Measurements from ENCODE around the gene CRK. TPM values are rescaled to one million over a fixed set of nuclear protein-coding genes. Genes with fewer than 3 reads are reported as not detected.
A peak's percentile ranks its signal among the peaks of the same experiment; 100 is the strongest.

The CRK gene
- total RNA-seq, 3 donors from 2014 or later = 73.9 to 85.3 (median 74.0) TPM

DNA sequence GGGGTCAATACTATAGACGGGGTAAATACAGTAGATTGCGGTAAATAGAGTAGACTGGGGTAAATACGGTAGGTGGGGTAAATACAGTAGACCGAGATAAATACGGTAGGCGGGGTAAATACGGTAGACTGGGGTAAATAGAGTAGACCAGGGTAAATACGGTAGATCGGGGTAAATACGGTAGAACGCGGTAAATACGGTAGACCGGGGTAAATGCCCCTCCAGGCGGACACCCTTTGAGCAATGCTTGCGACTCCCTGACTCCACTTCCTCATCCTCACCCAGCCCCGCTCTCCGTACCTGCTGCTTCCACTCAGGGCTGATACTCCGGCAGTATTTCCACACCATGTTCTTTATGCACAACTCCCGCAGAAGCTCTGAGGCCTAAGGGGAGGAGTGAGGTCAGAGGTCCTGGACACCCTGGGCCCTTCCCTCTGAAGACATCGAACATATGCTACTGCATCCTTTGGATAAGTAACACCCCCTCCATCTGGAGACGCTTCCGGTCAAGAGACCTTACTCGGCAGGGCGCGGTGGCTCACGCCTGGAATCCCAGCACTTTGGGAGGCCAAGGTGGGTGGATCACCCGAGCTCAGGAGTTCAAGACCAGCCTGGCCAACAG, 13.3 kb upstream of the CRK start:
- H3K4me1 ChIP-seq (ENCODE audit: low read depth) = no peaks in the 10 kb centered on the region
- no peak for DNase-seq
- ATAC-seq = no peak
- peaks cover 16% of the 10 kb centered on the region for H3K36me3 ChIP-seq (ENCODE audit: low read depth)
- intact Hi-C loops (cut with DNase I, micrococcal nuclease) = no loop called here
- TF ChIP-seq CTCF (IDR thresholded peaks at IDR 0.05) = no peak
- H3K9me3 ChIP-seq = no peaks in the 10 kb centered on the region
- no peak overlapping the region for H3K4me3 ChIP-seq

DNA sequence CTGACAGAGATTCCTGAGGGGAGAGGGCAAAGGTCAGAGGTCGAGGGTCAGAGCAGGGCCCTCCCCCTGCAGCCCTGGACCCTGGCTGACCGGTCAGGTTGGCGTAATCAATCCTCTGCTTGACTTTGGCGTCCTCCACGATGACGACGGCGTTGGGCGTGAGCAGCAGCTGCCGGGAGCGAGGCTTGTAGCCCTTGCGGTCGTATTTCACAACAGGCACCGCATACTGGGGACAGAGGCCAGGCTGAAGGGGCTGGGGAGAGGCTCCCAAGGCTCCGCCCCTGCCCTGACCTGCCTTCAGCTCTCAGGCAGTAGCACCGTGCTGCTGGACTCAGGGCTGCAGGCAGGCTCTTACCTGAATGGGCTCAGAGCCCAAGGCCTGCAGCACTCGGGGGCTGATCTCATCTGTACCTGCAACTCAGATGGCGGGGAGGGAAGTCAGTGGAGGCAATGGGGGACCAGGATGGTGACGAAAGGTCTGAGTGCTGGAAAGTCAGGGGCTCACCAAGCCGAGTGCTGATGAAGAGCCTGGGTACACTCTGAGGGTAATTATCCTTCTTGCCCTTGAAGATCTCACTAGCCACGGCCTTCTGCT, 12.0 kb upstream of the CRK start:
- TF ChIP-seq CTCF (IDR thresholded peaks at IDR 0.05) = no peak
- H3K4me1 ChIP-seq (ENCODE audit: low read depth) = no peaks in the 10 kb centered on the region
- ATAC-seq (no peak), DNase-seq (peak in 1 of 3 donors; percentile 41)
- H3K9me3 ChIP-seq = no peaks in the 10 kb centered on the region
- H3K4me3 ChIP-seq = no peak overlapping the region
- intact Hi-C loops (cut with DNase I, micrococcal nuclease) = no loop called here
- peaks cover 16% of the 10 kb centered on the region for H3K36me3 ChIP-seq (ENCODE audit: low read depth)

DNA sequence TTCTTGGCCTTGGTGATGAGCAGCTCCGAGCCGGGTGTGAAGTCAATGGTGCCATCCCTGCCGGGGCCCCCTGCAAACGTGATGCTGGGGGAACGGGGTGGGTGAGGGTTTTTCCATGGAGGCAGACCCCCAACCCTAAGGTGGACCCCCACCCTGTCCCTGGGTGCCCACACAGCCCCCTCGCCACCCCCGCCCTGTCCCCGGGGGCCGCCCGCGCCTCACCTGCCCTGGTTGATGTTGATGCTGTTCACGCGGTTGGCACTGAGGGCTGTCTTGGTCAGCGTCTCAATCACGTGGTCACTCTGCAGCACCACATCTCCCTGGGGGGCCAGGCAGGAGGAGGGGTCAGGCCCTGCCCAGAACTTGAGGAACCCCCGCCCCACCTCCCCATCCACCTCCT, 11.2 kb upstream of the CRK start:
- ATAC-seq (no peak), DNase-seq (peak in 1 of 3 donors; percentile 26)
- no peak overlapping the region for H3K4me3 ChIP-seq
- H3K9me3 ChIP-seq = no peaks in the 10 kb centered on the region
- no peak for TF ChIP-seq CTCF (IDR thresholded peaks at IDR 0.05)
- H3K4me1 ChIP-seq (ENCODE audit: low read depth) = no peaks in the 10 kb centered on the region
- intact Hi-C loops (cut with DNase I, micrococcal nuclease) = no loop called here
- peaks cover 15% of the 10 kb centered on the region for H3K36me3 ChIP-seq (ENCODE audit: low read depth)

GRCh38 chr17:1464186-1464585, 8.2 kb upstream of the CRK start:
- ATAC-seq = no peak
- DNase-seq = no peak
- no peak overlapping the region for H3K4me3 ChIP-seq
- intact Hi-C loops (cut with DNase I, micrococcal nuclease) = no loop called here
- peaks cover 5% of the 10 kb centered on the region for H3K4me1 ChIP-seq (ENCODE audit: low read depth)
- TF ChIP-seq CTCF (IDR thresholded peaks at IDR 0.05) = no peak
- no peaks in the 10 kb centered on the region for H3K9me3 ChIP-seq
- peaks cover 7% of the 10 kb centered on the region for H3K36me3 ChIP-seq (ENCODE audit: low read depth)

DNA sequence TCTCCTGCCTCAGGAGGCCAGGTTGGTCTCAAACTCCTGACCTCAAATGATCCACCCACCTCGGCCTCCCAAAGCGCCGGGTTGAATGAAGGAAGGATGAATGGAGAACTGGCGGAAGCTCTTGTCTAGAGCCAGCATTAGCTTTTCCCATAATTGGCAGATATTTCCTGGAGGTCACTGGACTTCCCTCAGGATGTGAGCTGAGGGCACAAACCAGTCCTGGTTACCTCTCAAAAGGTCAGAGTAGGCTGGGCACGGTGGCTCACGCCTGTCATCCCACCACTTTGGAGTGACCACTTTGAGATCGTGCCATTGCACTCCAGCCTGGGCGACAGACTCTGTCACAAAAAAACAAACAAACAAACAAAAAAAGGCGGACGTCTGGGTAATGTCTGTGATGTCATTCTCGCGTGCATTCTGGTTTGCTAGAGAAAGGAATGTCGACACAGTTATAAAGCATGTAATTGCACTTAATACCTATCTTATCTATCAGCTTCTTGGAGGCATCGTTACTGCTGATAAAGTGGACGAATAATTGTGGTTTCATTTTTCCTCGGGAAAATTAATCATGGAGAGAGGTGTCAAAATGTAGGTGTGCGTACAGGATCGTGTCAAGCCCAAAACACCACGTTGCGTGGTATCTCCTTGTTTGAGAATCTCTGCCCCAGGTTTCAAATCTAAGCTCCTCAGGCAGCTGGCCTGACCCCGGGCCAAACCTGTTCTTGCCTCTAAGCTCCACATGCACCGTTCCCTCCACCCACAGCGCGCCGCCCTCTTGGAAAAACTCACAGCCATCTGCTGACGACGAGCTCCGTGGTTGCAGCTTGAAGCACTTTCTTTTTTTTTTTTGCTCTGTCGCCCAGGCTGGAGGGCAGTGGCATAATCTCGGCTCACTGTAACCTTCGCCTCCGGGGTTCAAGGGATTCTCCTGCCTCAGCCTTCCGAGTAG, 6.4 kb upstream of the CRK start:
- no peak for ATAC-seq
- intact Hi-C loops (cut with DNase I, micrococcal nuclease) = no loop called here
- no peaks in the 10 kb centered on the region for H3K9me3 ChIP-seq
- no peak overlapping the region for H3K4me3 ChIP-seq
- no peak for DNase-seq
- H3K36me3 ChIP-seq (ENCODE audit: low read depth) = peaks cover 7% of the 10 kb centered on the region
- H3K4me1 ChIP-seq (ENCODE audit: low read depth) = peaks cover 5% of the 10 kb centered on the region
- TF ChIP-seq CTCF (IDR thresholded peaks at IDR 0.05) = no peak

Measured in mucosa of descending colon (tissue), 3 donors.